OCI-LY1 (cell line): Measurements from ENCODE around the gene ZNF668.

Experiments
- EZH2 ChIP-seq: fragments of 200-600 bp; sonication (generic), shearing (Covaris generic); IDR thresholded peaks from 2 replicates; pipeline ENCODE4 v1.8.0; 2017; ENCODE audit warnings: borderline replicate concordance, mixed run types, mild to moderate bottlenecking, antibody characterized with exemption, low read length, moderate library complexity, mixed read lengths
- TF ChIP-seq, protein P1 (sequence below): fragments of 200-600 bp; sonication (generic), shearing (Covaris generic); IDR thresholded peaks from 2 replicates; pipeline ENCODE4 v1.5.1; 2017; ENCODE audit warnings: mild to moderate bottlenecking, antibody characterized with exemption, low read length, moderate library complexity, mixed read lengths

DNA sequence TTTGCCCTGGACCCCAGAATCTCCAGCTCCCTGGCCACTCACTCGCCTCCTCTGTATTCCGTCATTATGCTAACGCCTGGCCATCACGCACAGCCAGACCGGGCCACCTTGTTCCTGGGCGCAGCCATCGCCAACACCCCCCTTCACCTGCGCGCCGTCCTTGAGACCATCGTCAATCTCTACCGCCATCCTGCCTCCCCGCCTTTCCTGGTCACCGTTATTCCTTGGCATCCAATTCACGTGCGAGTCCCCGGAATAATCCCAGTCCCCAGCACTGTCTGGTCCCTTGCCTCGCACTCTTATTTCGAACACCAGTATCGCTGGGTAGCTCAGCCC is 20.0 kb upstream of the ZNF668 start:
- TF ChIP-seq, protein P1, sequence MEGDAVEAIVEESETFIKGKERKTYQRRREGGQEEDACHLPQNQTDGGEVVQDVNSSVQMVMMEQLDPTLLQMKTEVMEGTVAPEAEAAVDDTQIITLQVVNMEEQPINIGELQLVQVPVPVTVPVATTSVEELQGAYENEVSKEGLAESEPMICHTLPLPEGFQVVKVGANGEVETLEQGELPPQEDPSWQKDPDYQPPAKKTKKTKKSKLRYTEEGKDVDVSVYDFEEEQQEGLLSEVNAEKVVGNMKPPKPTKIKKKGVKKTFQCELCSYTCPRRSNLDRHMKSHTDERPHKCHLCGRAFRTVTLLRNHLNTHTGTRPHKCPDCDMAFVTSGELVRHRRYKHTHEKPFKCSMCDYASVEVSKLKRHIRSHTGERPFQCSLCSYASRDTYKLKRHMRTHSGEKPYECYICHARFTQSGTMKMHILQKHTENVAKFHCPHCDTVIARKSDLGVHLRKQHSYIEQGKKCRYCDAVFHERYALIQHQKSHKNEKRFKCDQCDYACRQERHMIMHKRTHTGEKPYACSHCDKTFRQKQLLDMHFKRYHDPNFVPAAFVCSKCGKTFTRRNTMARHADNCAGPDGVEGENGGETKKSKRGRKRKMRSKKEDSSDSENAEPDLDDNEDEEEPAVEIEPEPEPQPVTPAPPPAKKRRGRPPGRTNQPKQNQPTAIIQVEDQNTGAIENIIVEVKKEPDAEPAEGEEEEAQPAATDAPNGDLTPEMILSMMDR: no peak
- TF ChIP-seq EZH2: no peak
